K562 (cell line): ENCODE measurements around the gene FAF2. TPM values are rescaled to one million over a fixed set of nuclear protein-coding genes. Genes with fewer than 3 reads are reported as not detected.

ENCODE experiments used
- ATAC-seq: fragments of 200-7000 bp; cut with Tn5 transposase; 3 replicates; pipeline ENCODE4 v1.9.1; 2020; ENCODE audit warnings: moderate library complexity
- BruUV-seq: library from RNA; stranded (reverse); fragments of 400-500 nt; replicated peaks from 2 replicates; lab custom pipeline; 2021; lab: Mats Ljungman, UMichigan
- CTCF ChIA-PET: fragments of 300-600 bp; formaldehyde crosslinking; extraction: SDS; loops from one replicate; lab custom pipeline; 2021; ENCODE audit warnings: low intra/inter-chr PET ratio; lab: Yijun Ruan, JAX
- POLR2A ChIA-PET: fragments of 300-600, 350-650 bp; sonication (Branson Sonifier 250); formaldehyde crosslinking; extraction: SDS; loops from one replicate; lab custom pipeline; 2021; ENCODE audit warnings: antibody characterized with exemption, inconsistent platforms; lab: Yijun Ruan, JAX
- DNase-seq, 4 experiments: peaks; one replicate each; pipeline versions ENCODE4 v3.0.0 to v3.0.0-alpha.2; 2011 to 2018; ENCODE audit warnings: low spot score in 3 of 4, mixed read lengths in 3 of 4; ENCODE audit errors: extremely low read depth in 1 of 4
- FAIRE-seq: peaks from 2 replicates; lab custom pipeline; 2011; peaks lifted over from hg19 to GRCh38; lab: Jason Lieb, UNC
- H2AFZ ChIP-seq: 2 replicates; pipeline ENCODE4 v1.6.0; 2011; ENCODE audit warnings: low read depth, low read length, control low read depth, inconsistent platforms
- H3K27ac ChIP-seq: fragments of 200-600 bp; 3 replicates; pipeline ENCODE4 v1.8.0; 2011; ENCODE audit warnings: low read depth, mild to moderate bottlenecking, control low read depth, inconsistent platforms, low read length, moderate library complexity, mixed read lengths; ENCODE audit errors: extremely low read depth
- H3K27me3 ChIP-seq, 2 experiments: fragments of 300-600 bp in 1 of 2; 2 replicates in 1 of 2; 3 replicates in 1 of 2; pipeline versions ENCODE4 v1.6.0 to v1.8.0; 2011; ENCODE audit warnings: inconsistent platforms in 2 of 2, low read length in 2 of 2, mild to moderate bottlenecking in 1 of 2, mixed read lengths in 1 of 2, moderate library complexity in 1 of 2; ENCODE audit not compliant: control insufficient read depth in 2 of 2, insufficient read depth in 2 of 2
- H3K36me3 ChIP-seq: fragments of 300-600 bp; 3 replicates; pipeline ENCODE4 v1.8.0; 2011; ENCODE audit warnings: mild to moderate bottlenecking, low read length, inconsistent platforms; ENCODE audit not compliant: control insufficient read depth, insufficient read depth
- H3K4me1 ChIP-seq, 2 experiments: fragments of 200-600 bp in 1 of 2; replicated peaks in 1 of 2; 2 replicates in 1 of 2; 3 replicates in 1 of 2; pipeline versions ENCODE4 v1.5.1 to v1.8.0; 2011; ENCODE audit warnings: inconsistent platforms in 2 of 2, low read length in 2 of 2, mild to moderate bottlenecking in 1 of 2, mixed read lengths in 1 of 2, moderate library complexity in 1 of 2; ENCODE audit not compliant: control insufficient read depth in 2 of 2, insufficient read depth in 2 of 2
- H3K4me2 ChIP-seq: 2 replicates; pipeline ENCODE4 v1.6.1; 2011; ENCODE audit warnings: low read length, control low read depth, inconsistent platforms, mixed read lengths; ENCODE audit not compliant: insufficient read depth
- H3K4me3 ChIP-seq: fragments of 200-600 bp; sonication (generic), shearing (Covaris generic); 2 replicates; pipeline ENCODE4 v1.5.1; 2016; ENCODE audit warnings: control low read depth, inconsistent platforms
- H3K79me2 ChIP-seq: fragments of 200-600 bp; 3 replicates; pipeline ENCODE4 v1.8.0; 2011; ENCODE audit warnings: low read length, inconsistent platforms; ENCODE audit not compliant: control insufficient read depth, insufficient read depth
- H3K9ac ChIP-seq, 2 experiments: 2 replicates each; pipeline versions ENCODE4 v1.6.0 to v1.6.1; 2011; ENCODE audit warnings: low read depth in 2 of 2, low read length in 2 of 2, control low read depth in 1 of 2, inconsistent platforms in 1 of 2, mild to moderate bottlenecking in 1 of 2, mixed read lengths in 1 of 2; ENCODE audit not compliant: insufficient read depth in 1 of 2
- H3K9me1 ChIP-seq: one replicate; pipeline ENCODE4 v1.6.0; 2011; ENCODE audit warnings: inconsistent platforms, mild to moderate bottlenecking, low read length, moderate library complexity; ENCODE audit not compliant: control insufficient read depth, insufficient read depth
- H3K9me3 ChIP-seq: replicated peaks from 2 replicates; pipeline ENCODE4 v1.5.1; 2011; ENCODE audit warnings: low read depth, low read length, inconsistent platforms; ENCODE audit not compliant: control insufficient read depth, insufficient read depth
- H4K20me1 ChIP-seq: replicated peaks from 2 replicates; pipeline ENCODE4 v1.6.1; 2011; ENCODE audit warnings: low read length, inconsistent platforms, mixed read lengths; ENCODE audit not compliant: control insufficient read depth, insufficient read depth
- ARHGAP35 ChIP-seq: fragments of 450-650 bp; IDR thresholded peaks from 2 replicates; pipeline ENCODE4 v1.6.1; 2018; ENCODE audit not compliant: partially characterized antibody
- ESRRA ChIP-seq: fragments of 450-650 bp; IDR thresholded peaks from 2 replicates; pipeline ENCODE4 v1.6.1; 2014; ENCODE audit warnings: low read depth, mild to moderate bottlenecking, moderate library complexity, borderline replicate concordance
- FOXK1 ChIP-seq: sonication (generic); formaldehyde crosslinking; IDR thresholded peaks from 2 replicates; pipeline ENCODE4 v1.8.0; 2022; ENCODE audit warnings: missing genetic modification reagents, mild to moderate bottlenecking, borderline replicate concordance
- FOXP1 ChIP-seq: sonication (generic); formaldehyde crosslinking; IDR thresholded peaks from 2 replicates; pipeline ENCODE4 v1.8.0; 2022; ENCODE audit warnings: mild to moderate bottlenecking, missing genetic modification reagents
- MYNN ChIP-seq, 2 experiments: sonication (generic); formaldehyde crosslinking in 1 of 2; IDR thresholded peaks; 2 replicates each; pipeline versions ENCODE4 v1.5.0 to v1.6.1; 2016 to 2020; ENCODE audit warnings: antibody characterized with exemption in 1 of 2, missing genetic modification reagents in 1 of 2
- POLR2B ChIP-seq: fragments of 450-650 bp; IDR thresholded peaks from 2 replicates; pipeline ENCODE4 v1.6.1; 2018; ENCODE audit warnings: low read depth; ENCODE audit not compliant: partially characterized antibody
- THRAP3 ChIP-seq: fragments of 450-650 bp; IDR thresholded peaks from 2 replicates; pipeline ENCODE4 v1.6.1; 2016; ENCODE audit warnings: mild to moderate bottlenecking, inconsistent platforms, borderline replicate concordance
- YY1 ChIP-seq, 3 experiments: IDR thresholded peaks; 2 replicates each; pipeline ENCODE4 v1.6.1; 2011; ENCODE audit warnings: low read length in 2 of 3, mild to moderate bottlenecking in 2 of 3, moderate library complexity in 2 of 3, borderline replicate concordance in 1 of 3, control low read depth in 1 of 3, low read depth in 1 of 3; ENCODE audit not compliant: insufficient read depth in 3 of 3, insufficient replicate concordance in 2 of 3, control insufficient read depth in 1 of 3, insufficient read length in 1 of 3; ENCODE audit errors: extremely low read depth in 1 of 3
- ZC3H8 ChIP-seq: fragments of 450-650 bp; IDR thresholded peaks from 2 replicates; pipeline ENCODE4 v1.6.1; 2017
- ZNF232 ChIP-seq: sonication (generic); formaldehyde crosslinking; IDR thresholded peaks from 2 replicates; pipeline ENCODE4 v1.8.0; 2022; ENCODE audit warnings: mild to moderate bottlenecking, missing genetic modification reagents
- ZNF274 ChIP-seq: IDR thresholded peaks from 2 replicates; pipeline ENCODE4 v1.6.1; 2011; ENCODE audit warnings: low read depth, mild to moderate bottlenecking, low read length, moderate library complexity, borderline replicate concordance
- WGBS: fragments of 100-300 bp; shearing (Covaris generic); methylation state at CpG from one replicate; pipeline ENCODE4 v1.1.6; 2016; ENCODE audit warnings: low coverage, mixed read lengths; ENCODE audit not compliant: insufficient coverage; ENCODE audit errors: missing lambda C conversion rate; 5-methylcytosine and 5-hydroxymethylcytosine counted together
- in situ Hi-C: fragments of 300-500 bp; cut with MboI; formaldehyde crosslinking; loops from 4 replicates; pipeline ENCODE4 v1.15.0; 2018; ENCODE audit warnings: inconsistent platforms, mixed read lengths
- intact Hi-C: fragments of 100-400 bp; cut with micrococcal nuclease; formaldehyde crosslinking; loops from 2 replicates; pipeline ENCODE4 v1.14.2; 2022
- polyA plus RNA-seq, 8 experiments: library from polyadenylated mRNA; depleted of rRNA in 4 of 8; stranded (reverse) in 5 of 8; unstranded in 3 of 8; fragments of >200 nt; fragmentation: Nextera tagmentation in 2 of 8; fragmentation: Illumina TruSeq in 1 of 8; extraction: Ambion mirVana in 2 of 8; extraction: Trizol in 1 of 8; gene quantifications; 2 replicates each; pipeline versions ENCODE4 v1.2.1 to v1.2.3, GENCODE V29; 2011 to 2014; ENCODE audit warnings: inconsistent platforms in 1 of 8, missing spikeins in 1 of 8
- total RNA-seq, 7 experiments: library from RNA; depleted of rRNA in 6 of 7; stranded (reverse); fragments of >200 nt in 6 of 7; fragmentation: Illumina TruSeq in 2 of 7; extraction: Trizol in 2 of 7; gene quantifications; 2 replicates each; pipeline versions ENCODE4 v1.2.1 to v1.2.3, GENCODE V29; 2011 to 2021; ENCODE audit warnings: low replicate concordance in 1 of 7
- TF ChIP-seq, protein P1 (sequence below): fragments of 250-450 bp; sonication (Bioruptor Pico); IDR thresholded peaks from 2 replicates; pipeline ENCODE4 v1.4.0; 2020; ENCODE audit warnings: mild to moderate bottlenecking, moderate library complexity, borderline replicate concordance
- TF ChIP-seq, protein P2 (sequence below): fragments of 200-800 bp; sonication (Bioruptor generic); IDR thresholded peaks from 2 replicates; pipeline ENCODE4 v1.6.1; 2017; ENCODE audit warnings: missing genetic modification characterization, missing compliant biosample characterization
- TF ChIP-seq, protein P3 (sequence below): IDR thresholded peaks from 2 replicates; pipeline ENCODE4 v1.6.1; 2016; ENCODE audit warnings: missing genetic modification characterization, missing compliant biosample characterization

FAF2 gene
- total and polyA plus RNA-seq, 9 of the 15 experiments (the other 6 are each of a cell fraction or from before 2014, with no cell fraction given): 25.0 to 44.6 (median 36.1) TPM

DNA sequence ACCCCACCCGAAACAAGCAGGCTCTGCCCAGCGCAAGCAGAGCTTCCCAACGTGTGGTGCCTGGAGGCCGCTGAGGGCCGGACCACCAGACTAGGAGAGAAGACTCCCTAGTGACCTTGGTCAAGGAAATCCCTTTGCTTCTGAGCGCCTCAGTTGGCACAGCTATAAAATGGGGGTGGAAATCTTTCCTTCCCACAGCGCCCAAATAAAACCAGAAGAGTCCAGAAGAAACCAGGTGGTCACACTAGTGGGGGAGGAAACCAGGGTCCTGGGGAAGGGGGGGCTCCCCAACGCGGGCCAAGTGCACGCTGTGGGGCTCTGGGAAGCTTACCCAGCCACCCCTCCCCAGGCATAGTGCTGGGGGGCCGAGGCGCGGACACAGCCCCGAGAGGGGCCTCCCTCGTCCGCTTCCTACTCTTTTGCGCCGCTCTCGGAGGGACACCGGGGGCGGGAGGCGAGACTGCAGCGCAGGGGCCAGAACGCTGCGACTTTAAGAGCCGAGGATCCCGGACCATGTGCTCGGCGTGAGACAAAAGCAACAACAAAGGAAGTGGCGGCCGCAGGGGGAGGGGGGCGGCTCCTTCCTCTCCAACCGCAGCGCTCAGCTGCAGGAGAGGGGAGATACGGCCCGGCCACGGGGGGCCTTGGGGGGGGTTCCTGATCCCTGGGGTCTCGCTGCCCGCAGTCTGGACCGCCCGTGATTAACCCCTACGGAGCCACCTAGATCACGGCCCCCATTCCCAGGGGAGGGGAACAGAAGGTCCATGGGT is 88.1 kb downstream of the FAF2 start:
- peaks cover 4% of the 10 kb centered on the region for H3K9me1 ChIP-seq
- H3K4me2 ChIP-seq: peak overlapping the region; percentile 99
- no peaks in the 10 kb centered on the region for H3K27me3 ChIP-seq
- peaks cover 26% of the 10 kb centered on the region; the same call in 1 of the 2 replicates for H4K20me1 ChIP-seq
- peaks cover 52 to 56% of the 10 kb centered on the region in 2 experiments for H3K4me1 ChIP-seq
- ChIA-PET CTCF (no interaction called here), POLR2A (interaction anchor here (0.6 to 4.8 kb wide), 10 partner anchors 11 to 105 kb away, joined by 3 to 39 read pairs (median 4); no protein-coding TSS in a partner anchor)
- BruUV-seq: TSS peak; percentile 47
- H3K9me3 ChIP-seq: no peaks in the 10 kb centered on the region
- DNase-seq (peak; percentile 76 to 87 (median 81)), ATAC-seq (peak; percentile 39), FAIRE-seq (peak; percentile 32)
- in situ Hi-C loops: no loop called here
- peaks cover 43% of the 10 kb centered on the region for H3K79me2 ChIP-seq
- H3K4me3 ChIP-seq: peak overlapping the region; percentile 91
- peaks cover 39% of the 10 kb centered on the region; the same call in 2 of the 3 replicates for H3K36me3 ChIP-seq
- peak overlapping the region; percentile 95 to 96 for H3K9ac ChIP-seq
- intact Hi-C loops: loop anchor here (2.0 kb wide), 1 partner anchor 88 kb away; the partner anchor contains the start of gene FAF2
- H2AFZ ChIP-seq: peak overlapping the region; percentile 47; the same call in 1 of the 2 replicates
- H3K27ac ChIP-seq: peak overlapping the region; percentile 98
- under 1% methylated on average over 32 of the region's 43 CpGs for WGBS
- TF ChIP-seq ZNF274 (no peak), ARHGAP35 (no peak), ESRRA (peak; percentile 77), ZC3H8 (no peak), MYNN (IDR thresholded peaks at IDR 0.05) (no peak), MYNN (CRISPR knock-in tag; IDR thresholded peaks at IDR 0.05) (no peak), YY1 (IDR thresholded peaks at IDR 0.05; ENCODE audit: borderline replicate concordance in 1 of 3, control insufficient read depth in 1 of 3, extremely low read depth in 1 of 3, insufficient read depth in 3 of 3, insufficient read length in 1 of 3, insufficient replicate concordance in 2 of 3, low read depth in 1 of 3, low read length in 2 of 3) (peak in 1 of 3 experiments; percentile 21), FOXP1 (CRISPR knock-in tag) (0 out of 2 replicates have a peak, but pooled peaks have one; percentile 23), POLR2B (no peak), THRAP3 (no peak), ZNF232 (CRISPR knock-in tag) (no peak), FOXK1 (CRISPR knock-in tag) (peak; percentile 27; the same call in 1 of the 2 replicates)
- TF ChIP-seq, protein P1, sequence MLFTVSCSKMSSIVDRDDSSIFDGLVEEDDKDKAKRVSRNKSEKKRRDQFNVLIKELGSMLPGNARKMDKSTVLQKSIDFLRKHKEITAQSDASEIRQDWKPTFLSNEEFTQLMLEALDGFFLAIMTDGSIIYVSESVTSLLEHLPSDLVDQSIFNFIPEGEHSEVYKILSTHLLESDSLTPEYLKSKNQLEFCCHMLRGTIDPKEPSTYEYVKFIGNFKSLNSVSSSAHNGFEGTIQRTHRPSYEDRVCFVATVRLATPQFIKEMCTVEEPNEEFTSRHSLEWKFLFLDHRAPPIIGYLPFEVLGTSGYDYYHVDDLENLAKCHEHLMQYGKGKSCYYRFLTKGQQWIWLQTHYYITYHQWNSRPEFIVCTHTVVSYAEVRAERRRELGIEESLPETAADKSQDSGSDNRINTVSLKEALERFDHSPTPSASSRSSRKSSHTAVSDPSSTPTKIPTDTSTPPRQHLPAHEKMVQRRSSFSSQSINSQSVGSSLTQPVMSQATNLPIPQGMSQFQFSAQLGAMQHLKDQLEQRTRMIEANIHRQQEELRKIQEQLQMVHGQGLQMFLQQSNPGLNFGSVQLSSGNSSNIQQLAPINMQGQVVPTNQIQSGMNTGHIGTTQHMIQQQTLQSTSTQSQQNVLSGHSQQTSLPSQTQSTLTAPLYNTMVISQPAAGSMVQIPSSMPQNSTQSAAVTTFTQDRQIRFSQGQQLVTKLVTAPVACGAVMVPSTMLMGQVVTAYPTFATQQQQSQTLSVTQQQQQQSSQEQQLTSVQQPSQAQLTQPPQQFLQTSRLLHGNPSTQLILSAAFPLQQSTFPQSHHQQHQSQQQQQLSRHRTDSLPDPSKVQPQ (CRISPR knock-in tag): no peak
- TF ChIP-seq, protein P2, sequence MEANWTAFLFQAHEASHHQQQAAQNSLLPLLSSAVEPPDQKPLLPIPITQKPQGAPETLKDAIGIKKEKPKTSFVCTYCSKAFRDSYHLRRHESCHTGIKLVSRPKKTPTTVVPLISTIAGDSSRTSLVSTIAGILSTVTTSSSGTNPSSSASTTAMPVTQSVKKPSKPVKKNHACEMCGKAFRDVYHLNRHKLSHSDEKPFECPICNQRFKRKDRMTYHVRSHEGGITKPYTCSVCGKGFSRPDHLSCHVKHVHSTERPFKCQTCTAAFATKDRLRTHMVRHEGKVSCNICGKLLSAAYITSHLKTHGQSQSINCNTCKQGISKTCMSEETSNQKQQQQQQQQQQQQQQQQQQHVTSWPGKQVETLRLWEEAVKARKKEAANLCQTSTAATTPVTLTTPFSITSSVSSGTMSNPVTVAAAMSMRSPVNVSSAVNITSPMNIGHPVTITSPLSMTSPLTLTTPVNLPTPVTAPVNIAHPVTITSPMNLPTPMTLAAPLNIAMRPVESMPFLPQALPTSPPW (CRISPR knock-in tag): peak; percentile 42; the same call in 1 of the 2 replicates
- TF ChIP-seq, protein P3, sequence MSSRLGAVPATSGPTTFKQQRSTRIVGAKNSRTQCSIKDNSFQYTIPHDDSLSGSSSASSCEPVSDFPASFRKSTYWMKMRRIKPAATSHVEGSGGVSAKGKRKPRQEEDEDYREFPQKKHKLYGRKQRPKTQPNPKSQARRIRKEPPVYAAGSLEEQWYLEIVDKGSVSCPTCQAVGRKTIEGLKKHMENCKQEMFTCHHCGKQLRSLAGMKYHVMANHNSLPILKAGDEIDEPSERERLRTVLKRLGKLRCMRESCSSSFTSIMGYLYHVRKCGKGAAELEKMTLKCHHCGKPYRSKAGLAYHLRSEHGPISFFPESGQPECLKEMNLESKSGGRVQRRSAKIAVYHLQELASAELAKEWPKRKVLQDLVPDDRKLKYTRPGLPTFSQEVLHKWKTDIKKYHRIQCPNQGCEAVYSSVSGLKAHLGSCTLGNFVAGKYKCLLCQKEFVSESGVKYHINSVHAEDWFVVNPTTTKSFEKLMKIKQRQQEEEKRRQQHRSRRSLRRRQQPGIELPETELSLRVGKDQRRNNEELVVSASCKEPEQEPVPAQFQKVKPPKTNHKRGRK (tag): no peak
